Epithelial cell of esophagus (primary cell): Measurements from ENCODE around the gene SNUPN.

Experiments
- DNase-seq: peaks from one replicate; pipeline ENCODE4 v3.0.0; 2010; ENCODE audit warnings: low read depth
- H3K4me3 ChIP-seq: 2 replicates; pipeline ENCODE4 v1.5.1; 2011; ENCODE audit warnings: mild to moderate bottlenecking, low read length, control low read depth
- CTCF ChIP-seq: IDR thresholded peaks from 2 replicates; pipeline ENCODE4 v1.5.1; 2011; ENCODE audit warnings: low read depth, mild to moderate bottlenecking, low read length, control low read depth, inconsistent platforms; ENCODE audit not compliant: insufficient read depth; ENCODE audit errors: missing control alignments

Gene SNUPN

GRCh38 chr15:75659928-75660645, 34.6 kb upstream of the SNUPN start:
- no peak overlapping the region for H3K4me3 ChIP-seq
- DNase-seq, result no peak
- no peak for TF ChIP-seq CTCF

DNA sequence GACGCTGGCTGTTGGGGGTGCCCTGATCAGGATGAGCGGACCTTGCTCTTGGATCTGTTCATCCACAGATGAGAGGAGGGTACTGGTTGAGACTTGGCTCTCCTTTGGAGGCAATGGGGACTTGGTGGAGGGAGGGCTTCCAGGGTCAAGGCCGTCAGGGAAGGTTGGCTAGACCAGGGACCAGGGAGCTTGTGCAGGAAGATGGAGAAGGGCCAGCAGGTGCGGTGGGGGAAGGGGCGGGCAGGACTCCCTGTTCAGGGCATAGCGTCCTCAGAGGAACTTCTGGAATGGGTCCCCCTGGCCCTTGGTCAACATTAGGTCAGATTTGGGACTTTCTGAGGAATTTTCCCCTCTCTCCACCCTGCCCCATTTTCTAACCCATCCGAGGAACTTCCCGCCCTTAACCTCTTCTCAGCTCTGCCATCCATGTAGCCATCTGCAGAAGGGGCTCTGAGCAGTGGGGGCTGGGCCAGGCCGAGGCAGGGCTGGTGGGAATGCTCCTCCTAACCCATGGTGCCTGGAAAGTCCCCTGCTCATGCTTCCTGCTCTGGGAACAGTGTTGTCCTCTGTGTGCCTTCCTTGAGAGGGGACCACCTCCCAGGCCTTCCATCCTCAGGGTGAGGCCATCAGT, 33.7 kb upstream of the SNUPN start:
- DNase-seq, result no peak
- TF ChIP-seq CTCF, result no peak
- H3K4me3 ChIP-seq, result no peak overlapping the region

DNA sequence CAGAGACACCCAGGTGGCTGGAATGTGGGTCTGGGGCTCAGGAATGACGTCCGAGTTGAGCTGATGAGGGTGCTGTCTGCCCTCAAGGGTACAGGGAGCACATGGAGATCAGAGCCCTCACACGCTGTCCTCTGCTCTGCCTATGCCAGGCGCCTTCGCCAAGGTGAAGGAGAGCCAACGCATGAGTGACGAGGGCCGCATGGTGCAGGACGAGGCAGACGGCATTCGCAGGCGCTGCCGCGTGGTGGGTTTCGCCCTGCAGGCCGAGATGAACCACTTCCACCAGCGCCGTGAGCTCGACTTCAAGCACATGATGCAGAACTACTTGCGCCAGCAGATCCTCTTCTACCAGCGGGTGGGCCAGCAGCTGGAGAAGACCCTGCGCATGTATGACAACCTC, 31.3 kb upstream of the SNUPN start:
- no peak for TF ChIP-seq CTCF
- H3K4me3 ChIP-seq, result no peak overlapping the region
- DNase-seq, result no peak

DNA sequence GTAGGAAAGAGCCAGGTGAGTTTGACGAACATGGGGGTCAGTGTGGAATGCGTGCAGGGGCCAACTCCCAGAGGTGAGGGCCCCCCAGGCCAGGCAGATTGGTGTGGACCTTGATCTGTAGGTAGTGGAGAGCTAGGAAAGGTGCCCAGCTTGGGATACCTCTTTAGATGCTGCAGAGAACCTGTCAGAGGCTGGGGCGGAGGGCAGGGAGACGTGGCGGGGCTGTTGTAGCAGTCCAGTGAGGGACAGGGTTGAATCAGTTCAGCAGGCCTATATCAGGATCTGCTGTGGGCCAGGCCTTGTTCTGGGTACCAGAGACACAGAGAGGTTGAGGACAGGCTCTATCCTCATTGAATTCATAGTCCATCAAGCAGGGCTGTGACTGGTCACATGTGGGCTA, 30.8 kb upstream of the SNUPN start:
- no peak for TF ChIP-seq CTCF
- DNase-seq, result no peak
- no peak overlapping the region for H3K4me3 ChIP-seq

DNA sequence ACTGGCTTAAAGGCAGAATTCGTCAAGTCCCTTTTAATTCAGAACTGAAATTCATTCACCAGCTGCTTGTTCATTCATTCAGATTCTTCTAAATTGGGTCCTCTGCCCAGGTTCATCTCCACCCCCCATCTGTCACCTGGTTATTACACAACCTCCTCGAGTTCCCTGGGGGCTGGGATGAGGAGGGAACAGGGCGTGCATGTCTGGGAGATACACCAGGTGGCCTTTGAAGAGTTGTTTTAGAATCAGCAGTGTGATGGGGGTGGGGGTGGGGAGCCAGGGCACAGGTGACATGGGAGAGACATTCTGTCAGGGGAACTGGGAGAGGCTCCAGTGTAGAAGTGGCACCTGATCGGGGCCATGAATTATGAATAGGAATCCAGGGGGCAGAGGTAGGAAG, 30.4 kb upstream of the SNUPN start:
- DNase-seq, result no peak
- H3K4me3 ChIP-seq, result no peak overlapping the region
- no peak for TF ChIP-seq CTCF

- H3K4me3 ChIP-seq, result no peak overlapping the region
These were observed 28.8 kb upstream of the SNUPN start for GRCh38 chr15:75654201-75654907.

More at GRCh38 chr15:75654201-75654907, 28.8 kb upstream of the SNUPN start:
- no peak for DNase-seq
- no peak for TF ChIP-seq CTCF
